Hindlimb muscle (tissue), 1 donor: ENCODE results near the gene AWAT2. TPM values are rescaled to one million over a fixed set of nuclear protein-coding genes. Genes with fewer than 3 reads are reported as not detected.

Source experiments
- DNase-seq: peaks from one replicate; pipeline ENCODE4 v3.0.0-alpha.2; 2013
- polyA plus RNA-seq: library from polyadenylated mRNA; unstranded; fragments of 120-200 nt; gene quantifications from one replicate; pipeline ENCODE4 v1.2.1, GENCODE V29; 2013; ENCODE audit not compliant: insufficient read length

AWAT2 gene, protein sequence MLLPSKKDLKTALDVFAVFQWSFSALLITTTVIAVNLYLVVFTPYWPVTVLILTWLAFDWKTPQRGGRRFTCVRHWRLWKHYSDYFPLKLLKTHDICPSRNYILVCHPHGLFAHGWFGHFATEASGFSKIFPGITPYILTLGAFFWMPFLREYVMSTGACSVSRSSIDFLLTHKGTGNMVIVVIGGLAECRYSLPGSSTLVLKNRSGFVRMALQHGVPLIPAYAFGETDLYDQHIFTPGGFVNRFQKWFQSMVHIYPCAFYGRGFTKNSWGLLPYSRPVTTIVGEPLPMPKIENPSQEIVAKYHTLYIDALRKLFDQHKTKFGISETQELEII
- not detected for polyA plus RNA-seq

DNA sequence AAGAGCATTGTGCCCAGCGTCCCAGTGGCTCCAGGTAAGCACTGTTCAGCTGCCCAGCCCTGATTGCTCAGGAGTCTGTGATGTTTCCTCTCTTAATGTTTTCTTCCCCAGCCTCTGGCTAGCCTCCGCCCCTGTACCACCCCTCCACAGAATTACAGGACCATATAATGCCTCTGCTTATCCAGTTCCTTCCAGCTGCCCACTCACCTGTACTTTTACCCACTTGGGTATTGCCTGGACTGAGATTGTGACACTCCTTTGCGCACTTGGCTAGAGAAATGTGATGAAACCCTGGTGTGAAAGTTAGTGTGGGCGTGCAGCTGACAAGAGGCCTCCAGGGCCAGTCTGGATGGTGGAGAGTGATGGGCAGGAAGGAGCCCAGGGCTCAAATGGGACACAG is at the start of gene AWAT2:
TSS of gene AWAT2 (minus strand) at position 14 of the 400 bp plus-strand sequence. CDS start at position 8, 6 bp downstream.
- DNase-seq: no peak

DNA sequence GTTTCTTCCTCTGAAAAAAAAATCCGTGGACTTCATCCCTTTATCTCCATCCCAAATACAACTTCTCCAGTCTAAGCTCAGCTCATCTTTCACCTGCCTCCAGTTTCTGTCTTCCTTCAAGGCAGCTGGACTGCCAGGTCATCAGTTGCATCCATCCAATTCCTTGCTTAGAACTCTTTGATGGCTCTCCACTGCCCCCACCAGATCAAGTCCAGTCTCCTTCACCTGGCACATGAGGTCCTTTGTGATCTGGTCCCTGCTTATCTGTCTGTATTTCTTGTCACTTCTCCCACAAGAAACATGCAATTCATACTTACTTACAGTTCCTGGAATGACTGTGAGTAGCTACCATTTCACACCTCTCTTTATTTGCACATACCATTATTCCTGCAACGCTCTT is 46.3 kb upstream of the AWAT2 start:
- peak; percentile 9 for DNase-seq

DNA sequence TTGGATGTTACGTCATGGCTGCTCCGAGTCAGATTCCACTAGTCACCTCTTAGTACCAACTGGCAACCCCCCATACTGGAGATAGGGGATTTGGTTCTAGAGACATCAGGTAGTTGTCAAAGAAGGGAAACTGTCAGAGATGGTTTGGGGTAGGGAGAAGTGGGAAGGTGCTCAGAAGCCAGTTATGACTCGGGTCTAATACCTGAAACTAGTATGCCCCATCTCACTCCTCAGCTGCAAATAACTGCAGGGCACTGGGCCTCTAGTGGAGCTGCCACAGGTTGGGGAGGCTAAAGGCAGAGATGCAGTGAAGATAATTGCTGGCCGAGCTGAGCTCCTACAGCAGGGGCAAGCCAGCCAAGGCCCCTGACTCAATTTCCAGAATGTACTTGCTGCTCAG is 42.5 kb upstream of the AWAT2 start:
- DNase-seq: no peak

DNA sequence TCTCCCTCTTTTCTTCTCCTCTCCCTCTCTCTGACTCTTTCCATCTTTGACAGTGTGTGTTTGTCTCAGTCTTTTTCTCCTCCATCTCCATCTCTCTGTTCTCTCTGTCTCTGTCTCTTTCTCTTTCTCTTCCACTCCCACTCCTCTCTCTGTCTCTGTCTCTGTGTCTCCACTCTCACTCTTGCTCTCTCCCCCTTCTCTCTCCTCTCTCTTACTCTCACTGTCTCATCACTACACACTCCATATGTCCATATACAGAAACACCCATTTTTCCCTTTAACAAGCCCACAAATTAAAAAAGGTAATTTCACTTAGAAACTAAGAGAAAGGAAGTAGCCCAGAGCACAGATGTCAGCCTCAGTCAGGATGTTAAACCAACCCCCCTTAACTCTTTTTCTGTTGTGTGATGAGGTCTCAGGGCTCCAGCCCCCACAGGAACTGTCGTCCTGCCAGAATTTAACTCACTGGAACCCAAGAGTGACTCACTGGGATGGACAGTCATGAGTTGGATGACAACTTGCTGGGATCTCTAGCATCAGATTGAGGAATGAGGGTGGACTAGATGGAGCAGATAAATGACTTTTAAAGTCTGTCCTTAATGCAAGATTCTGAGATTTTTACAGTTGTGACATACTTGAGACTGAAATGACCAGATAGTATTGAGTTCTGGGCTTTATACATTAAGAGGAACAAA is 40.0 kb upstream of the AWAT2 start:
- no peak for DNase-seq

DNA sequence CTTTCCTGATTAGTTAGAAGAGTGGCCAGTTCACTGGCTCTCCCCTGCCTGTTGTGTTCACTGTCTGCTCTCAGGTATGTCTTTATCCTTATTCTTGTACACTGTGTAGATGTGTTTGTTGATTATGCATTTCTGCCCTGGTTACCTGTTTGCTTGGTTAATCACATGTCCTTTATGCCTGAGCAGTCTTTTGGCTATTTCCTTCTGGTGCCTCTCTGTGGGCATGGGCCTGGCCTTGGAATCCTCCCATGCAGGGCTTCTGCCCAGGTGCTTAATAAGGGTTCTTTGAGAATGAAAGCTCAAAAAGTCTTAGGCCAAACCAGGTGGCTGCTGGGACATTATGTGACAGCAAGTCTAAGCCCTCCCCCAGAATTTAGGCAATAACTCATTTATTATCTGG is 39.0 kb upstream of the AWAT2 start:
- DNase-seq: no peak

DNA sequence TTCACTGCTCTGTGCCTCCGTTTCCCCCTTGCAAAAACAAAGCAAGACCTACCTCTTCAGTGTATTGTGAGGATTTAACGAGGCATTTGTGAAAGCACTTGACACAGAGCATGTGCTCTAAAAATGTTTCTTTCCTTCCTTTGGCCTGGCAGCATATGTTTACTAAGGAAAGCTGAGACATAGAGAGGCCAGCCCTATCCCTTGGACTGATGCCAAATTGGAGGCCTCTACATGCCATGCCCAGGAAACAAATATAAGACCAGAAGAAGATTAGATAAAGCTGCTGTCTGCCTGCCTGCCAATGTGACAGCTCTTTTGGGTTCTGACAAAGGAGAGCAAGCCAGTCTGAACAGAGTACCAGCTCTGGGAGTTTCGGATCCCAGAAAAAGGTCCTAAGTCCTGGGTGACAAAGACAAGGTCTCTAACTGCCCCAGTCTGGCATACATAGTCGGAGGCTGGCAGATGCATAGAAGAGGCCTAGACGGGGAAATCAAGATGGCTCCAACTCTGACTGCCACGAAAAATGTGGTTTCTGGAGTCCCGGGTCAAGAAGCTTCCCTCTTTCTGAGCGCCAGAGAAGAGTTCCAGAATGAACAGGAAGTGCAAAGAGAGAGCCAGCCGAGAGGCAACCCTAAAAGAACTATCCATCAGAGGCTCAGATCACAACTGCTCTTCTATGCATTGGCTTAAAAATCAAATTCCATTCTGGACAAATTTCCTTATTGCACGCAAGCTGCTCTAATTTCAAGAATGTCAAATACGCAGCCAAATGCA is 38.3 kb upstream of the AWAT2 start:
- DNase-seq: no peak

DNA sequence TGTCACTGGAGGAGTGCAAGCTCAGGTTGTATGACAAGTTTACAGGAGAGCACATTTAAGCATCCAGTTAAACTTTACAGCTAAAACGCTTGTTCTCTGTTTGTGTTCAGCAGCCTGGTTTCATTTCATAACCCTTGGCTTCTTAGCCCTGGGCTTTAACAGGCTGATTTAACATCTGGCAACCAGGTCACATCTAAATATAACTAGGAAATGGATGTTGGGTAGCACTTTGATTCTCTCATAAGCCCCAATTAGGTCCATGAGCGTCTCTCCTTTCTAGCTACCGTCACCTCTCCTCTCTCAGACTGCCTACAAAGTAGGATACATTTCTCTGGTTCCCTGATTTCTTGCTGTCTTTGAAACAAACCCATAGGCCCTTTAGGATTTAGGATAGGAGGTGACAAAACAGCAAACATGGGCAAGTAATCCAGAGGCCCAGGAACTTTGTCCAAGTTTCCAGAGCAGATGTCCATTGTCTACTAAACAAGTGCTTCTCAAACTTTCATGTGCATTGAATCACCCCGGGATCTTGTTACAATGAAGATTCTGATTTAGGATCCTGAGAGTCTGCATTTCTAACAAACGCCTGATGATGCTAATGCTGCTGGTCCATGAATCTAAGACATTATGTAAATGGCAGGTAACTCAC is 35.0 kb upstream of the AWAT2 start:
- peak; percentile 16 for DNase-seq

DNA sequence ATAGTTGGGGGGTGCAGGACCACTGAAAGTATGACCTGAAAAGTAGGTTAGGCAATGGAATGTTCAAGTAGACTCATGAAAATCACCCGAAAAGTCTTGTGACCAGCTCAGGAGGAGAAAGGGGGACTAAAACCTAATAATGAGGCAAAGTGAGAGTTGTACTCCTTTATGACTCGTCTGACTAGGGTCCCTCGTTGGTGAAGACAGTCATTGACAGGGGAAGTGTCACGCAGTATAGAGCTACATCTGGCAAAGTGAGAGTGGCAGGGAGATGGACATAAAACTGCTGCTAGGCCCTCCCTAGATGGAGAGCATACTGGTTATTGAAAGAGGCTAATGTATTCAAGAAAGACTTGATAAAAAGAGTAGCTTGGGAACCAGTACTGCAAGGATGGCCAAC is 33.0 kb upstream of the AWAT2 start:
- no peak for DNase-seq

DNA sequence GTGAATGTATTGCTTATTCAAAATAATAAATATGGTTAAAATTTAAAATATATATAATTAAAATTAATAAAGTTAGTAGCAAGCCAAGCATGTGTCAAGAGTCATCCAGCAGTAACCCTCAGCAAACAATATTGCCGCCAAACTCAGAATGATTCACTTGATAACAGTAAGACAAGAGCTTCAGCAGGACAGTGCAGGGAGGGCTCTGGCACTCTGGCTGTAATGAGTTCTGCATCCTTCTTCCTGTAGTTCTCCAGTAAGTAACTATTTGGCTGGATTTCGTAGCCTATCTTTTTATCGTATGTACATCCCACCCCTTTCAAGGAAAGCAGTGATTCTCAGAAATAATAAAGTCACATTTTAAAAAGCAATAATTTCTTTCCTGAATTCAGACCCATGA is 30.1 kb upstream of the AWAT2 start:
- no peak for DNase-seq

DNA sequence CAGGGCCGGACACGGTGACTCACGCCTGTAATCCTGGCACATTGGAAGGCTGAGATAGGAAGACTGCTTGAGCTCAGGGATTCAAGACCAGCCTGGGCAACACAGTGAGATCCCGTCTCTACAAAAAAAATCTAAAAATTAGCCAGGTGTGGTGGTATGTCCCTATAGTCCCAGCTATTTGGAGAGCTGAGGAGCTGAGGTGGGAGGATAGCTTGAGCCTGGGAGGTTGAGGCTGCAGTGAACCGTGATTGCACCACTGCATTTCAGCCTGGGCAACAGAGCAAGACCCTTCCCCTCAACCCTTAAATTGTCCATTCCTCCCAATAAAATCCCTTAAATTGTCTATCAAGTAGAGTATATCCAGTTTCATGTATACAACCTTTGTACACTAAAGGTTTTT is 29.6 kb upstream of the AWAT2 start:
- DNase-seq: no peak

DNA sequence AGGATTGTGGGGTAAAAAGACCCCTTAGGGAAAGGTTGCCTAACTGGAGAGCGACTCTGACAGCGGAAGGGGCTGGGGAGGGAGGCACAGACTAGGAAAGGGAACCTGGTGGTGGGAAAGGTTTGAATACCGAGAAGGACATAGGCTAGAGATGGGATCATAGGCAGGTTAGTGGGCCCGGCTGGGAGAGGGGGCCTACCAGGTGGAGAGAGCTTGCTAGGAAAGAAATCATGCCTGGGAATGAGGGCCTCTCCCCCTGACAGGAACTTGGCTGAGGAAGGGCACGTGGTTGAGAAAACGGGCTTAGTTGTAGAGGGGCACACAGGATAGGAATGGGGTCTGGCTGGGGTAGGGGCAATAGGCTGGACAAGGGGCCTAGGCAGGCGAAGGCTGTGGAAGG is 16.9 kb upstream of the AWAT2 start:
- no peak for DNase-seq

DNA sequence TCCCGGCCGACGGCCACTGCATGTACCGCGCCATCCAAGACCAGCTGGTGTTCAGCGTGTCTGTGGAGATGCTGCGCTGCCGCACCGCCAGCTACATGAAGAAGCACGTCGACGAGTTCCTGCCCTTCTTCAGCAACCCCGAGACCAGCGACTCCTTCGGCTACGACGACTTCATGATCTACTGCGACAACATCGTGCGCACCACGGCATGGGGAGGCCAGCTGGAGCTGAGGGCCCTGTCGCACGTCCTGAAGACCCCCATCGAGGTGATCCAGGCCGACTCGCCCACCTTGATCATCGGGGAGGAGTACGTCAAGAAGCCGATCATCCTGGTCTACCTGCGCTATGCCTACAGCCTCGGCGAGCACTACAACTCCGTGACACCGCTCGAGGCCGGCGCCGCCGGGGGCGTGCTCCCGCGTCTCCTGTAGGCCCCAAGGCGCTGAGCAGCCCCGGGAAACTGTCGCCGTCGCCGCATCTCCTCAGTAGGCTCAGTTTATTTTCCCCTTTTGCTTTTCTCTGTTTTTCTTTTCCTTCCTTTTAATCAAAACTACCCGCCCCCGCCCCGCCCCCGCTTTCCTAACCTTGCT is 13.3 kb upstream of the AWAT2 start:
- no peak for DNase-seq

DNA sequence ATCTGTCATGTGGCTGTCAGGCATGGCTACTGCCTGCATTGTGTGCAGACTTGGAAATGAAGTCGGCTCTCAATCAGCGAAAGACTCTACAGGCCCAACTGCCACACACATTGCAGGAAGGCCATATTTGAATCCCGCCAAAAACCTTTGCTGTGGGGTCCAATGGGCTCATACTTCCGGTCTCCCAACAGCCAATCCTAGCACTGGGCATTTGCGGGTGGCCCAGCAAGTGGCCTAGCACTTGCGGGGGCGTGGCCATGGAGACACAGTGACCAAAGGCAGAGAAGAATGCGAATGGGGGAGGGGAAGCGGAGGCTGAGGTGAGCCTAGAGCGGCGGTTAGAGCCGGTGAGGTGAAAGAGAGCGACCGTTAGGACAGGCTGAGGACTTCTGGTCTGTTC is 12.3 kb upstream of the AWAT2 start, which contains the start of gene OTUD6A:
TSS of gene OTUD6A (plus strand) at position 382 of the 400 bp plus-strand sequence. CDS start 68 bp downstream, outside the sequence.
- DNase-seq: no peak

DNA sequence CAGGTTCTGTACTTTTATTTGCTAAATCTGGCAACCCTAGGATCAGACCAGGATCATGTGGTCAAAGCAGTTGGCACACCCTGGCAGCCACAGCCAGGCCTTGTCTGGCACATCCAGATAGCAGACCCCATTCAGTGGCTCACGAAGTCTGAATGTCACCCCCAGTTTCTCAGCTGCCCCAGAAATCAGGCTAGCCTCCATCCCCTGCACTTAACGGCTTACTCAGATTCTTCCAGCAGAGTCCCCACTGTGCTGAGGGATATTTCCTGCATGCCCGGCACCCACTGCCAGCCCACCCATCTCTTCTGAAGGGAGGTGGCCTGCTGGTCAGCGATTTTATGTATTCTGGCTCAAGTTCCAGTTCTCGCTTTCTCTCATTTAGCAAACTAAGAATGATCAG is 4.7 kb upstream of the AWAT2 start:
- no peak for DNase-seq

DNA sequence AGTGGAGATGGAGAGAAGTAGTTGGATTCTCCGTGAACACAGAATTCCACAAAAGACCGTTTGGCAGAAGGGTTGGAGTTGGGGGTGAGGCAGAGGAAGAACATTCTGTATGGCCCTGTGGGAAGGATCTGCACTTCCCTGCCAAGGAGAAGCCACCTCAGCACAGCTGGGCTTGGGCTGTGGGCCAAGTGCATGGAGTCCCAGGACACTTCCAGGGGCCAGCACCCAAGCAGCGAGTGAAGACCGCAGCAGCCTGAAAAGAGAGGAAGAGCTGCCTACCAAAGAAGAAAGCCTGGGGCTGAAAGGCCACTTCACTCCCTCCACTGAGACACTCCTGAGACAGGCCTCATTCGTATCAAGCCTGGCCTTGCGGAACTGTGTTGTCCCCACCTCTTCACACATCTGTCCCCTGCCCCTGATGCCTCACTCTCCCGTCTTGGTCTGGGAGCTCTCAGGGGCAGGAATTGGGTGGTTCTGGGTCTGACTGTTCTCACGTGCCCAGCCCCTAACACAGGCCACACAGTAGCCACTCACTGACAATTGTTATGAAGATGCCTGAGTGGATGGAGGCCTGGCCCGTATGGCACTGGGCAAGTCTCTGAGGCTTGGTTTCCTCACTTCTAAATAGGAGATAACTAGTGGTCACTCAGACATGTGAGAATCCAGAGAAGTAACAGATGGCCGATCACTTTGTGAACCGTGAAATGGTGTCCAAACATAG is 3.3 kb upstream of the AWAT2 start:
- DNase-seq: no peak

DNA sequence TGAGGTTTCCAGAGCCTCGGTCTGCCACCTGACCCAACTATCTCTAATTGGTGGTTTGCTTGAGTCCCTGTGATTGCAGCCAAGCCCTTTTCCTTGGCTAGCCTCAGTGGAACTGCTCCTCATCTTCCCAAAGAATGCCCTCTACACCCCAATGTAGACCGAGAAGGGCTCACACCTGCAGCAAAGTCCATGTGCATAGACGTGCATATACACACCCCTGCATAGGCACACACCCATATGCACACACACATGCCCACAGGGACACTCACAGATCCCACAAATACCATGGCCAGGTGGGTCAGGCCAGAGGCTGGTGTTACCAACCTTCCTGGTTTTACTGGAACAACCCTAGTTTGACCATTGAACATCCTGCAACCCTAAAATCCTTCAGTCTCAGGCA is 332 bp downstream of the AWAT2 start:
- DNase-seq: no peak

DNA sequence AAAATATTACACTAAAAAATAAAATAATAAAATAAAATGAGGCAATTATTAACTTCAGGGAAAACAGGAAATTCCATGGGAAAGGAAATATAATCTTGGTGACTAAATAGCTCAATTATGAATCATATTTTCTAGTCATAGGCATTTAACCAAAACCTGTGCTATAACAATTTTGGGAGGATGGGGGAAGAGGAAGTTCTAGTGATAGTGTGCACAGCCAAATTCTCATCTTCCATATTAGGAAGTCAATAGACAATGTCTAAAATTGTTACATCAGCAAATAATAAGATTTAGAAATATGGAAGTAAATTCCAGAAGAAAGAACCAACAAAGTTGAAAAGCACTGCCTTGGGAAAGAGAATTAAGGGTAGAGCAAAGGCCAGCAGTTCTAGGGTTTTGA is 2.8 kb downstream of the AWAT2 start:
- no peak for DNase-seq

DNA sequence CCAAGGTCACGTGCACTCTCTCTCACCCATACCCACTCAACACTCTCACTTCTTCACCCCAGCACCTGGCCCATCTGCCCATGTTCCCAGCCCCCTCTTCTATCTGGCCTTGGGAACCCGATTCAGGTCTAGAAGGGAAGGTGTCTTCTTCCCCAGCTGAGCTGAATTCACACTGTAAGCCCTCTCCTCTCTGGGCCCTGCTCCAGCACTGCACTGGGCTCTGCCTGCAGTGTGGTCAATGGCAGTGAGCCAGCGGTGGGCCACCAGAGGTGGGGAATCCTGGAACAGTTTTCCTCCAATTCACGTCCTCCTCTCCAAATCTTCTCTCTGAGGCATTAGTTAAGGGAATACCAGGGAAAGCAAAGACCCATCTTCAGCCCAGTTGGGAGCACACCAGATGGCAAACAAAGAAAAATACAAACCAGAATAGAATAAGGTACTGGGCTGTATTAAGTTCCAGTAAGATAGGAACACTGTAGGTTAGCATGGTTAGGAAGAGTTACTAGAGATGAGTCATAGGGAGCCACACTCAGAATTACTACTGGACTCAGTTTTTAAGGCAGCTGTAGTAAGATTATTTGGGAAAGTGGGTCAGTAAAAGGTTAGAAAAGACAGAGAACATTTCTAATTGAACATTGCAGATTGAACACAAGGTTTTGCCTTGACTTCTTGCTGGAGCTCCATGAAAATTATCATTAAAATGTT is 5.0 kb downstream of the AWAT2 start:
- no peak for DNase-seq

DNA sequence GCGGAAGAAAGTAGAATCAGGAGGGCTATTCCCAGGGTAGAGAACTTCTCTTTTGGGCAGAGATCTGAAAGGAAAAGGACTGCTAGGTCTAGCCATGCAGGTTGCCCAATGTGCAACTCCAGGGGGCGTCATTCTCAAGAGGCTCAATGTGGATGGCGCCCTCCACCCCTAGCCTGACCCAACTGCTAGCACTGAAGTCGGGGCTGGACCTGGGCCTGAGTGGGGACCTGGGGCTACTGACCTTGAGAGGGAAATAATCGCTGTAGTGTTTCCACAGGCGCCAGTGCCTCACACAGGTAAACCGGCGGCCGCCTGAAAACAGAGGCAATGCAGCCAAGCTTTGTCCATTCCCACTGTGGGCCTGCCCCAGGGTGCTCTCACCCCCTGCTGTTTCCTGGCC is 6.1 kb downstream of the AWAT2 start:
- no peak for DNase-seq

DNA sequence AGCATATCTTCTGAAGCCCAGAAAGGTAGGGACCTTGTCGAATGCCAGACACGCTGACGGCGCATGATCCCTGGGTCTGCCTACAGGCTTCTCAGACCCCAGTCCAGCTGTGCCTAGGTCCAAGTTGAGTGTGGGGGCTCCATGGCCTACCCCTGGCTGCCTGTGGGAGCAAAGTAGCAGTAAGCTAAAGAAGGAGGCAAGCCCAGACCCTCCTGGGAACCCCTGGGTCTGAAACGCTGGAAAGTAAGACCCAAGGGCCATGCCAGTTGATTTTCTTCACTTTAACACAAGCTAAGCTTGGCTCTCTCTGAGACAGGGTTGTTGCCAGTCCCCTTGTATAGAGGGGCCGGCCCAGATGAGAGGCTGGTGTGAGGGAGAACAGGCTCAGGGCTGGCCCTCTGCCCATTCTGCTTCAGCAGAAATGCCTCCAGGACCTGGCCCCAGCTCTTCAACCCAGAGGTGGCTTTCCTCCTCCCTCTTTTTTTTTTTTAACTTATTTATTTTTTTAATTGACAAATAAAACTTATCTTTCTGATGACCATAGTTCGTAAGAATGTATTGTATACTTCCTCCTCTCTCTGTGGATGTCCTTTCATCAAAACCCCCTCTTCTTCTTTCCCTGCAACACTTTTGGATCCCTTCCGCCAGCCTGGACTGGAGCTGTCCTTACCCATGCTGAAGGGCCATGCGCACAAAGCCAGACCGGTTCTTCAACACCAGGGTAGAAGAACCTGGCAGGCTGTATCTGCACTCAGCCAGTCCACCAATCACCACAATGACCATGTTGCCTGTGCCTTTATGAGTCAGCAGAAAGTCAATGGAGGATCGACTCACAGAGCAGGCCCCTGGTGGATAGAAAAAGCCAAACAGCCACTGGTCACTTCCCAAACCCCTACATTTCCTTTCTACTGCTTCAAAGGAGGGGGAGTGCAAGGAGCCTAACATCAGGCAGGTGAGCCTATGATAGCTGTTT is 7.1 kb downstream of the AWAT2 start:
- no peak for DNase-seq
